Kasumi-1 (cell line): ENCODE data around the gene BTBD9.
"Not testable (repeated sequence)": the region's sequence is repeated elsewhere in the genome, so short reads cannot be mapped to it uniquely, and the experiment has no call there.

Experiments used
- DNase-seq, 2 experiments: peaks; one replicate each; lab custom pipeline; 2025; lab: John Stamatoyannopoulos, UW

The BTBD9 gene

GRCh38 chr6:38387461-38387860 is 252.3 kb downstream of the BTBD9 start:
- DNase-seq = no peak

GRCh38 chr6:38378801-38379200 is 260.9 kb downstream of the BTBD9 start:
- DNase-seq = no peak

DNA sequence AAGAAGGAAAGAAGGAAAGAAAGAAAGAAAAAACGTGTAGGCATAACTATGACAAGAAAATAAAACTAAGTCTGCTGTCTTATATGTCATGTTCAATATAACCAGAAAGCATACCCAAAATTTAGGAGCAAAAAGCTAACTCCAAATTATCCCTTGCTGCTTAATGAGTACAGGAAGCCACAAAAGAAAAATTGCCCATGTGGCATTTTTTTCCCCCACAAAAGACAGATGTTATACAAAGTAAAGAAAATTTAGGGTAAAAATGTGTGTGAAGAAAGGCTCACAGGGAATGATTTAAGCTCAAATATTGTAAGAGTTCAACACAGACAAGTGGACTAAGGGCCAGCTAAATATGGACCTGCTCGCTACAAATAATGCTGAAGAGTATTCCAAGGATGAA is 263.8 kb downstream of the BTBD9 start:
- no peak for DNase-seq

GRCh38 chr6:38375341-38375740 is 264.4 kb downstream of the BTBD9 start:
- no peak for DNase-seq

GRCh38 chr6:38371881-38372280 is 267.8 kb downstream of the BTBD9 start:
- DNase-seq = no peak

GRCh38 chr6:38370653-38371601 is 268.8 kb downstream of the BTBD9 start:
- no peak for DNase-seq

DNA sequence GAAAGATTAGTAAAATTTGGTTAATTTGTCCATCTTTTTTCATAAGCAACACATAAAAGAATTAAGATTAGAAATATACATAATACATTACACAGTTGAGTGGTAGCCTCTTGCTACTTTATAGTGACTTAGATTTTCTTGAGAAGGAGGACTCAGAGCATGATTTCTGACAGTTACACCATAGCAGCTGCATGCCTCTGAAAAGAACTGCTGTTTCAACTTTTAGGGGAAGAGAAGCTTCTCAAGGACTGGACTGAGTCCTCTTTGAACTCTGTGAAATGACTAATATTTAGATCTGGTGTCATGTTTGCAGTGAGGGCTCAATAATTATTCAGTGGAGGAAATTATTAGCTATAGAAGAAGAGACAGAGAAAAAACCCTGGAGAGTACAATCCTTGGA is 272.5 kb downstream of the BTBD9 start:
- no peak for DNase-seq

GRCh38 chr6:38366234-38366633 is 273.5 kb downstream of the BTBD9 start:
- DNase-seq = no peak

DNA sequence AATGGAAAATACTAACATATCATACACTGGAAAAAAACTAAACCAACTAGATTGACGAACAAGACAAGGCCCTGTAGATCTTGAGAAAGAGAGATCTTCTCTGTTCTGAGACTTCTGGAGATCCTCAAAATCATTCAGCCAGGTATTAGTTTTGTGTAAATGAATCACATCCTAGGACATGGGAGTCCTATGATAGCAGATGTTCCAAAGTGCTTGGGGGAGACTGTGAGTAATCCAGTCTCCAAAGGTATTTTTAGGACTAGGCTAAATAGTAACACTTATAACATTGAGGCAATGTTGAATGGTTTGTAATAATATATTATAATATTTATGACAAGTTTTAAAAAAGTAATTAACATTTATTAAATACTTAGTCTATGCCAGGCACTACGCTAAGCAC is 275.0 kb downstream of the BTBD9 start:
- no peak for DNase-seq

- no peak for DNase-seq
These were observed 275.6 kb downstream of the BTBD9 start for GRCh38 chr6:38364127-38364526.

GRCh38 chr6:38355519-38355918 is 284.2 kb downstream of the BTBD9 start:
- no peak for DNase-seq

GRCh38 chr6:38354905-38355304 is 284.8 kb downstream of the BTBD9 start:
- no peak for DNase-seq

DNA sequence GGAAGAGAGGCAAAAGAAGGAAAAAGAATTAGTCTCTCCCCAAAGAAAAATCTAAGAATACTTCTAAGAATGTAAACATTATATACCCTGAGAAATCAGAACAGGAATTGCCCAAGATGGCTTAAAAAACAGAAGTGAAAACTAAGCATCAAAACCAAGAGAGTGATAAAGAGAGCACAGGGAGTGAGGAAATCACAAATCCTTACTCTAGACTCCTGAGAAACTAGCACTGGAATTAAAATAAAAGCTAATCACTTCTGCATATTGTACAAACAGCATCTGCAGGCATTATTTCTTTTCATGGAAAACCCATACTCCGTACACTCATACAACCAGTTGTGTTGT is 285.7 kb downstream of the BTBD9 start:
- no peak for DNase-seq

- no peak for DNase-seq
These were observed 286.3 kb downstream of the BTBD9 start for GRCh38 chr6:38353310-38354036.

GRCh38 chr6:38352636-38353035 is 287.1 kb downstream of the BTBD9 start:
- DNase-seq = no peak

DNA sequence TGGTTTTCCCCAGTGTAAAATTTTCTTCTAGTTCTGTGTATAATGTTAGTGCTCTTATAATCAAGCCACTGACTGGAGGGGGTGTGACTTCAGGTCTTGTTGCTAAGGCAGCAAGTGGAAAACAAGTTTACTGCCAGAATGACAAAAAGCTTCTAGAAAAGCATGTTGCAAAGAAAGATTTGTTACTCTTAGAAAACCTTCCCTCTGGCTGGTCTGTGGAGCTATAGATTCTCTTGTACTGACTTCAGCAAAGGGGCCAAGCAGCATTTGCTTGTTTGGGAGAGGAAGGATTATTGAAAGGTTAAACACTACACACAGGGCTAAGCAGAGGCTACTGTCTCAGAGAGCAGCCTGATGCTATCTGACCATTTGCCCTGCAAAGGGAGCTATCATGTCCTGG is 288.8 kb downstream of the BTBD9 start:
- DNase-seq = no peak

DNA sequence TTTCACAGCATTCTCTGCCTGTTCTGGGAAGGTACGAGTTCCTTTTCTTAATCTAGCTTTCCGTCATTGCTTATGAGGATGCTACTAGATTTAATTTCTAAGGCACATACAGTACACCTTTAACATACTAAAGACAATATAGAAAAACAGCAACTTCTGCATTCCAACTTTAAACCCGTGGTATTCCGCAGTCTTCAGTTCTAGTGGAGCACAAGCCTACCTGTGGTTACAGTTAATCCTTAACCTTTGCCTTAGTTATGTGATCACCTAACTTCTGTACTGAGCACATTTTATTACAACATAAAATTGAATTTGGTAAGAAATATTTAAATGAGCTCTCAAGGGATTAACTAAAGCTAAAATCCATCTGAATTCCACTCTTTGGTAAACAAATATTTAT is 289.5 kb downstream of the BTBD9 start:
- no peak for DNase-seq

- no peak for DNase-seq
These were observed 289.9 kb downstream of the BTBD9 start for GRCh38 chr6:38349795-38350194.

DNA sequence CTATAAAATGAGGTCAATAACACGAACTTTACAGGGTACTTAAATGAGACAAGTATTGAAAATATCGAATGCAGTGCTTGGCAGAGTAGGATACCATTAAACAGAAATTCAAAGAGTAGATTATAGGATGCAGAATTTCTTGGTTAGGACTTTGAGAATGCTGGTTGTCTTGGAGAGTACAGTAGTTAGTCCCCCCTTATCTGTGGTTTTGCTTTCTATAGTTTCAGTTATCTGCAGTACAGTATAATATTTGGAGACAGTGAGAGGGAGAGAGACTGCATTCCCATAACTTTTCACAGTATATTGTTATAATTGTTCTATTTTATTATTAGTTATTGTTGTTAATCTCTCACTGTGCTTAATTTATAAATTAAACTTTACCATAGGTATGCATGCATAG is 290.5 kb downstream of the BTBD9 start:
- DNase-seq = no peak

DNA sequence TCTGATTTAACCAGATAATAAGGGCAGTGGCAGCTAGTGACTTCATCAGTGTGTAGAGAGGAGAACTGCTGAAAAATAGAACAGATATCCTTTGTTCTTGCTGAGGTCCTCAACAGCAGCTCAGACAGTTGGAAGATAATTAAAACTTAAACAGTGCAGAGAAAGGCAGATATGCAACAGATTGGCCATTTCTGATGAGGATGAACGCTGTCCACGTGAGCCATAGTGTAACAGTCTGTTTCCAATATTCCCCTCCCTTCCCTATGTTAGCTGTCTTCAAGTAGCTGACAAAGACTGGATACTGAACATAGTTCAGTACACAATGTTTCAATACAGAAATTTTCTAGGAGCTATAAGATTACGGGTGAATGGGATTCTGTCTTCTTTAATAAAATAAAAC is 291.4 kb downstream of the BTBD9 start:
- DNase-seq = no peak

DNA sequence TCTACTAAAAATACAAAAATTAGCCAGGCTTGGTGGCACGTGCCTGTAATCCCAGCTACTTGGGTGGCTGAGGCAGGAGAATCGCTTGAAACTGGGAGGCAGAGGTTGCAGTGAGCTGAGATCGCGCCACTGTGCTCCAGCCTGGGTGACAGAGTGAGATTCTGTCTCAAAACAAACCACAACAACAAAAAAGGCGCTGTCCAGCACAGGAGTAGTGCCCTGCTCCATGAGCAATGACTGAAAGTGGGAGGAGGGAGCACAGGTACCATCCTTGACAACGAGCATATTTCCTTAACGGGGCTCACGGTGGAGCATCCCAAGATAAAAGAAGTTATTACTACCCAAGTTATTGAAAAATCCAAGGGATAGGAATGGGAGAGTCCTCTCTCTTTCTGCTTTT is 291.9 kb downstream of the BTBD9 start:
- not testable (repeated sequence) for DNase-seq

DNA sequence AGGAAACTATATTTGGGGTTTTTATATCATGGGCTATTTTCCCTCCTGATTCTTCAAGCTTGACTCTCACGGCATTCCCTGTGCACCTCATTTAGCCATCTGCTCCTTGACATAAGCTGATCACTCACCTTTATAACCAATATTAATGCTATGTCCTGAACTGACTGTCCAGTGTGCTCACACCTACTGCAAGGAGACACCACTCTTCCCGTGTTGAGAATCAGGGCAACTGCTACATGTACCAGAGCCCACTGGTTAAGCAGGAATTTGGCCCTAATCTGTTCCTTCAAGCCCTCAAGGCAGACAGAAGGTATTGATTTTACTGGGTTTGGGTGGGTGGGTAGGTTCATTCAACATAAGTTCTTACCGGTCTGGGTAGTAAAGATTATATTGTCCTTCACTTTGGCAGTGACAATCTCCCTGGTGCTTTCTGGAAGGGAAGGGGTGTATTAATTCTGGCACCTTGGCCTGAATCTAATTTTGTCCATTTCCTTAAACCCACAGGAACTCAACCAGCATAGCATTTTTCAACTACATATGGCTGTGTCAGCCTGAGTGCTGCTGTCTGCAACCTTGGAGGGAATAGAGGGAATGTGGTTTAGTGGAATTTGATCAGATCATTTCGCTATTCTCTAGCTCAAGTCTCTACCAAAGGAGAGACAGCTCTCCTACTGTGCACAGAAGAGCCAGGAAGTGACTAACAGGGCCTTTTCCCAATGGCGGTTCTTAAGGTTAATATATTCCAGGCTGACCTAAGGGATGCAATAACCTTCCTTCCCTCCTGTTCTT is 293.2 kb downstream of the BTBD9 start:
- DNase-seq = no peak

GRCh38 chr6:38345586-38345985 is 294.1 kb downstream of the BTBD9 start:
- DNase-seq = no peak
